Hematopoietic multipotent progenitor cell treated with erythropoietin and hydrocortisone succinate and interleukin-3 and kit ligand, for 17 days (in vitro differentiated cells): ENCODE data around the gene FUT6.
"Not testable (repeated sequence)": the region's sequence is repeated elsewhere in the genome, so short reads cannot be mapped to it uniquely, and the experiment has no call there.

Source experiments
- DNase-seq: peaks from one replicate; pipeline ENCODE4 v3.0.0-alpha.2; 2015; ENCODE audit warnings: low spot score

The FUT6 gene

DNA sequence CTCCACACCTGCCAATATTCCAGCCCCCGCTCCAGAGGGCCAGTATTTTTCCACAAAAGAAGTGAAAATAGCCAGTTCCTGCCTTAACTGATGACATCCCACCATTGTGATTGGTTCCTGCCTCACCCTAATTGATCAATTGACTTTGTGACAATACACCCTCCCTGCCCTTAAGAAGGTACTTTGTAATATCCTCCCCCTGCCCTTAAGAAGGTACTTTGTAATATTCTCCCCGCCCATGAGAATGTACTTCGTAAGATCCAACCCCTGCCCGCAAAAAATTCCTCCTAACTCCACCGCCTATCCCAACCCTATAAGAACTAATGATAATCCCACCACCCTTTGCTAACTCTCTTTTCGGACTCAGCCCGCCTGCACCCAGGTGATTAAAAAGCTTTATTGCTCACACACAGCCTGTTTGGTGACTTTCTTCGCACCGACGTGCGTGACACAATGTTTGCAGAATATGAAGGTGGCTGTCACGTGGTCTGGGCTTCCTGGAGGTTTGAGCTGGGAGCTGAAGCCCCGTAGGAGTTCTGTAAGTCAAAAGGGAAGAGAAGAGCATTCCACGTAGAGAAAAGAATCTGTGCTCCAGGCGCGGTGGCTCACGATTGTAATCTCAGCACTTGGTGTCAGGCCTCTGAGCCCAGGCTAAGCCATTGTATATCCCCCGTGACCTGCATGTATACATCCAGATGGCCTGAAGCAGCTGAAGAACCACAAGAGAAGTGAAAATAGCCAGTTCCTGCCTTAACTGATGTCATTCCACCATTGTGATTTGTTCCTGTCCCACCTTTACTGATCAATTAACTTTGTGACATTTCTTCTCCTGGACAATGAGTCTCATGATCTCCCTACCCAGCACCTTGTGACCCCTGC lies 17.9 kb upstream of the FUT6 start:
- DNase-seq = no peak

DNA sequence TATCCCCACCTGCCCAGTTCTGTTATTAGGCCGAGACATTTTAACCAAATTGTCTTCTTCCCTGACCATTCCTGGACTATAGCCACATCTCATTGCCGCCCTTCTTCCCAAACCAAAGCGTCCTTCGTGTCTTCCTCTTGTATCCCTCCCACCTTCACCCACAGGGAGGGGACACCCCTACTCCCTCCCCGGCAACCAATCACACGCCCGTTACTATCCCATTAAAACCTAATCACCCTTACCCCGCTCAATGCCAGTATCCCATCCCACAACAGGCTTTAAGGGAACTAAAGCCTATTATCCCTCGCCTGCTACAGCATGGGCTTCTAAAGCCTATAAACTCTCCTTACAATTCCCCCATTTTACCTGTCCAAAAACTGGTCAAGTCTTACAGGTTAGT lies 15.6 kb upstream of the FUT6 start:
- DNase-seq = not testable (repeated sequence)

DNA sequence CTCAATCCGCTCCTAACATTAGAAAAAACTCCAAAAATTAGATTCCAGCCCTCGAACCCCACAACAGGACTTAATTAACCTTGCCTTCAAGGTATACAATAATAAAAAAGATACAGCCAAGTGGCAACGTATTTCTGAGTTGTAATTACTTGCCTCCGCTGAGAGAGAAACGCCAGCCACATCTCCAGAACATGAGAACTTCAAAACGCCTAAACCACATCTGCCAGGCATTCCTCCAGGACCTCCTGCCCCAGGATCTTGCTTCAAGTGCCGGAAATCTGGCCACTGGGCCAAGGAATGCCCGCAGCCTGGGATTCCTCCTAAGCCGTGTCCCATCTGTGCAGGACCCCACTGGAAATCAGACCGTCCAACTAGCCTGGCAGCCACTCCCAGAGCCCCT lies 14.6 kb upstream of the FUT6 start:
- not testable (repeated sequence) for DNase-seq

DNA sequence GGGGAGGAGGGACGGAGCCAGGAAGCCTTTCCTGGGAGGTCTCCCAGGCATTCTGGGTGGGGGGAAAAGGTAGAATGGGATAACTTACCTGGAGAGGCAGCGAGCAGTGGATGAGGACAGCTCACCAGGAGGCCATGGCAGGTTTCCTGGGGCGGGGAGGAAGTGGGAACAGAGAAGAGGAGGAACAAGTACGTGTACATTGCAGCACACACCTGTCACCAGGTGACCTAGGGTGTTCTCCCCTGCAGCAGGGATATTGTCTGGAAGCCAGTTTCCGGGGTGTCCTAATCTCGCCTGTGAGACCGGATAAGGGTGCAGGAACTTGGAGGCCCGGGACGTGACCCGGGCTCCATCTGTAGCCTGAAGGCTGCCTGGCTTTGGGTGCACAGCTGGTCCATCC lies 11.8 kb upstream of the FUT6 start, which contains the start of gene FUT3:
Gene FUT3, minus strand, starts transcription at position 148 of the 400 bp plus-strand sequence.
- DNase-seq = no peak

DNA sequence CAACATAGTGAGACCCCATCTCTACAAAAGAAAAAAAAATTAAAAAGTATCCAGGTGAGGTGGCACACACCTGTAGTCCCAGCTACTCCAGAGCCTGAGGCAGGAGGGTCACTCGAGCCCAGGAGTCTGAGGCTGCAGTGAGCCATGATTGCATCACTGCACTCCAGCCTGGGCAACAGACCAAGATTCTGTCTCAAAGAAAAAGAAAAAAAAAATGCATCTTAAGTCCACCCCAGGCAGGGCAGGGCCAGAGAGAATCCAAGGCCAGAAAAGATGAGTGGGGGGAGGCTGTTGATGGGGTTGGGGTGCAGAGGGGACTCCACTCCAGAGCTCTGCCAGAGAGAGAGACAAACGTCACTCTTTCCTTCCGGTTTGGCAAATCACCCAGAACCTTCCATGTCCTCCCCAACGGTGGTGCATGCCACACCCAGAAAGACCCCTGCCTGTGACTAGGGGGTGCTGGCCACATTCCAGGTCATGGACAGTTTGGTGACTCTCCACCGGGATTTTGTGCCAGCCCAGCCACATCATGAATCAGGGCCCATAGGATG lies 11.3 kb upstream of the FUT6 start:
- no peak for DNase-seq

DNA sequence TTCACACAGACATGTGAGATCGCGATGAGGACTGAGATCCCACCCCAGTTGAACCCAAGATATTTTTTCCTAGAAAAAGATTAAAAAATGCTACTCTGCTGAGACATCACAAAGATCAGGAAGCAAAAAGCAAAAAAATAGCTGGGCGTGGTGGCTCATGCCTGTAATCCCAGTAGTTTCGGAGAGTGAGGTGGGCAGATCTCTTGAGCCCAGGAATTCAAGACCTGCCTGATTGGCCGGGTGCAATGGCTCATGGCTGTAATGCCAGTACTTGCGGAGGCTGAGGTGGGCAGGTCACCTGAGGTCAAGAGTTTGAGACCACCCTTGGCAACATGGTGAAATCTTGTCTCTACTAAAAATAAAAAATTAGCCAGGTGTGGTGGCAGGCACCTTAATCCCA lies 10.7 kb upstream of the FUT6 start:
- no peak for DNase-seq

DNA sequence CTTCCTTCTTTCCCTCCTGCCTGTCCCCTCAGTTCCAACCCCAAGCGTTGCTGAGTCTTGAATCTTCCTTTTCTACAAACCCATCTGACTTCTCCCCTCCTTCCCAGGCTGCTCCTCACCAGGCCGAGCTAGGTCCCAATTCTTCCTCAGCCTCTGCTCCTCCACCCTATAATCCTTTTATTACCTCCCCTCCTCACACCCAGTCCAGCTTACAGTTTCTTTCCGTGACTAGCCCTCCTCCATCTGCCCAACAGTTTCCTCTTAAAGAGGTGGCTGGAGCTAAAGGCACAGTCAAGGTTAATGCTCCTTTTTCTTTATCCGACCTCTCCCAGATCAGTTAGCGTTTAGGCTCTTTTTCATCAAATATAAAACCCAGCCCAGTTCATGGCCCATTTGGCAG lies 9.1 kb upstream of the FUT6 start:
- not testable (repeated sequence) for DNase-seq

DNA sequence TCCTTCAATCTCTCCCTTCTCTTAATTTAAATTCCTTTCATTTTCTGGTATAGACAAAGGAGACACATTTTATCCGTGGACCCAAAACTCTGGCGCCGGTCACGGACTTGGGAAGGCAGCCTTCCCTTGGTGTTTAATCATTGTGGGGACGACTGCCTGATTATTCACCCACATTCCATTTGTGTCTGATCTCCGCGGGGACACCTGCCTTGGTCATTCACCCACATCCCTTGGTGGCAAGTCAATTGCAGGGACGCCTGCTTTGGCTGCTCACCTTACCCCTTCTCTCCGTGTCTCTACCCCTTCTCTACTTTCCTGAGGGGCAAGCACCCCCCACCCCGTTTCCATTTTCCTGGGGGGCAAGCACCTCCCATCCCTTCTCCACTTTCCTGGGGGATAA lies 8.3 kb upstream of the FUT6 start:
- not testable (repeated sequence) for DNase-seq

DNA sequence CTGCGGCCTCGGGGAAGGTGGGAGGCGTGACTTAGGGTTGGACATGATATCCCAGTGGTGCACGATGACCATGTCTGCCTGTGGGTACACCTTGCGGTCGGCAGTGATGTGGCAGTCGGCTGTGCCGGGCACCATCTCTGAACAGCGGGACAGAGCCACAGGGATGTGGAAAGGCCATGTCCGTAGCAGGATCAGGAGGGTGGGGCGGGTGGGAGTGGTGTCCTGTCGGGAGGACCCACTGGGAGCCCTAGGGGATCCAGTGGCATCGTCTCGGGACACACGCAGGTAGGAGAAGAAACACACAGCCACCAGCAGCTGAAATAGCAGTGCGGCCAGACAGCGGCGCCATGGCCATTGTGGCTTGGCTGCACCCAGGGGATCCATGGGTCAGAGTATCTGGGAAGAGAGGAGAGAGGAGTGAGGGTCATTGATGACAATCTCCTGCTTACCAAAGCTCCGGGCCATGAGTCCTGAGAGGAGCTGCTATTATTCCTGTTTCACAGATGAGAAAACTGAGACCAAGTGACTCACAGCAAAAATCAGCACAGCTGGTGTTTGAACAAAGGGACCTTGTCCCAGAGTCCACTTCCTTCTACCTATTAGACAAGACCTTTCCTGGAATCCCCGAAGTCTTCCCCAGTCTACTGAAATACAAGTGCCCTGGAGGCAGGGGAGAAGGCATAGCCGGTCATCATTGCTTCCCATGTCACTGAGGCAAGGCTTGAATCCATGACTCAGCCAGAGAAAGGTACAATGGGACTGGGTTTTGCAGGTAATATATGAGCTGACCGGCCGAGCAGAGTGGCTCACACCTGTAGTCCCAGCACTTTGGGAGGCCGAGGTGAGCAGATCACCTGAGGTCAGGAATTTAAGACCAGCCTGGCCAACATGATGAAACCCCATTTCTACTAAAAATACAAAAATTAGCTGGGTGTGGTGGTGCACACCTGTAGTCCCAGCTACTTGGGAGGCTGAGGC lies 5.2 kb upstream of the FUT6 start:
- no peak for DNase-seq

DNA sequence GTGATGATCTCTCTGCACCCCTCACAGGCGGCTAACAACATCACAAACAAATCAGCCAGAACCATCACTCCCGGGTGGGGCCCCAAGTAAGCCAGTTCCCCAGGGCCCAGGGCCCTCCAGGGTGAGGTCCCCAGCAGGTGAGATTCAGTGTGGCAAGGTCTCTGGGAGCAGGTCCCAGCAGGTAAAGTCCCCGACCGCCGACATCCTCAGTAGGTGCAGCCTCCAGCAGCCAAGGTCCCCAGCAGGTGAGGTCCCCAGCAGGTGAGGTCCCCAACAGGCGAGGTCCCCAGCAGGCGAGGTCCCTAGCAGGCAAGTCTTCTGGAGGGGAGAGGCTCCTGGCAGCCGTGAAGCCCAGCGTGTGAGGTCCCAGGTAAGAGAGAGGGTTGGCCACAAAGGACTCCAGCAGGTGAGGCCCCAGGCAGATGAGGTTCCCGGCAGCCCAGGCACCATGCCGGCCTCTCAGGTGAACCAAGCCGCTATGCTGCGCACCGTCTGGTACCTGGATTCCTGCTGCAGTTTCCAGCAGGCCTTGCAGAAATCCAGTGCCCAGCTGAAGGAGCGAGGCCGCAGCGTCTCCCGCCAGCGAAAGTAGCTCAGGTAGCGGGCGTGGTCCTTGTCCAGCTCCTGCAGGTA lies 3.9 kb upstream of the FUT6 start:
- DNase-seq = no peak

DNA sequence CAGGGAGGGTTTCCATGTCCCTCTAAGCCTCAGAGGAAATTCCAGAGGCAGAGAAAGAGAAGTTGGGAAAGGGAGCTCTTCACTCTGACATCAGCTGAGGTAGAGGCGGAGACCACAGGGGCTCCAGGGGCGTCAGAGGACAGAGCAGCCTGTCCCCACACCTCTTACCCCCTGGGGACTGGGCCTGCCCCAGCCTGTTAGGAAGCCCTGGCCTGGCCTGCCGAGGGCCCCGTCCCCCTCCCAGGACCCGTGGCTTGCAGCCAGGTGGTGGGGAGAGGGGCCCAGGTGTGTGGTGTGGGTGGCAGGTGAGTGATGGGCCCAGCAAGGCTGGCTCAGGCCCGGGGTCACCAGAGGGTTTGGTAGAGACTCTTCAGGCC lies 2.2 kb upstream of the FUT6 start:
- DNase-seq = not testable (repeated sequence)

DNA sequence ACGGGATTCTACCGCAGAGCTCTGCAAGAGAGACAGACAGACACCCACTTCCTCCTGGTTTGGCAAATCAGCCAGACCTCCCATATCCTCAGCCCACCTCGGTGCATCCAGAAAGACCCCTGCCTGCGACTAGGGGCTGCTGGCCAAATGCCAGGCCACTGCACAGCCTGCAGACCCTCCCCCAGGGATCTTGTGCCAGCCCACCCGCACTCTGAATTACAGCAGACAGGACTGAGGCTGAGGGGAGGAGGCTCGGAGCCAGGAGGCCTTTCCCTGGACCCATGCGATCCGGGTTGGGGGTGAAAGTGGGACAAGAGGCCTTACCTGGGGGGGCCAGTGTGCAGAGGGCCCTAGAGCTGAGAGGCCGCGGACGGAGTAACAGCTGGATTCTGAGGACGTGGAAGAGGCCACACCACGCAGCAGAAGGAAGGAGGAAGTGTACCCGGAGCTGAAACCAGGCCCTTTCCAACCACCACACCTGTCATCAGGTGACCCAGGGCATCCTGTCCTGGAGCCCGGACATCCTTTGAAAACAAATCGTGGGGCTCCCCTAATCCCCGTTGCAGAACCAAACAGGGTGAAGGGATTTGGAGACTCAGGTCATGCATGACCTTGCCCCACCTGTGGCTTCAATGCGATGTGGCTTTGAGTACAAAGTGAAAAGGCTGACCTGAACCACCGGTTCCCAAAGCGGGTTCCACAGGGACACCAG lies 993 bp downstream of the FUT6 start:
- no peak for DNase-seq

DNA sequence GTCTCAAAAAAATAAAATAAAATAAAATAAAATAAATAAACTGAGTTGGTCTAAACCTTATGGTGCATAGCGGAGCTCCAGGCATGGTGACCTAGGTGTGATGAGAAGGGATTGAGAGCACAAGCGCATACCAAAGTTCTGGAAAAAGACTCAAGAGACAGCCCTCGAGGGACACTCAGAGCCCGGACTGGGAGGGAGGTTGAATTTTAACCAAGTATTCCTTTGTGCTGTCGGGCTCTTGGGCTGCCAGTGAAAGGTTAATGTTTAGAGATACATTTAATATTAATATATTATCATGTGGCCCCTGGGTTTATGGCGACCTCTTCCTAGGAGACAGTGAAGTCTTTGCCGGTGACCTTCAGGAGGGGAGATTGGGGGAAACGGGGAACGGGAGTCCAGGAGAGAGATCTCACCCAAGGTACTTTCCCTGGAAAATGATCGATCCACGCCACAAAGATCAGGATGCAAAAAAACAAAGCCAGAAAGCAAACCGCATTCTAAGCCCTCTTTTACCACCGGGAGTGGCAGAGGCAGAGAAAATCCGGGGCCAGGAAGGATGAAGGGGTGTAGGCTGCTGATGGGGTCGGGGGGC lies 1.6 kb downstream of the FUT6 start:
- DNase-seq = no peak

DNA sequence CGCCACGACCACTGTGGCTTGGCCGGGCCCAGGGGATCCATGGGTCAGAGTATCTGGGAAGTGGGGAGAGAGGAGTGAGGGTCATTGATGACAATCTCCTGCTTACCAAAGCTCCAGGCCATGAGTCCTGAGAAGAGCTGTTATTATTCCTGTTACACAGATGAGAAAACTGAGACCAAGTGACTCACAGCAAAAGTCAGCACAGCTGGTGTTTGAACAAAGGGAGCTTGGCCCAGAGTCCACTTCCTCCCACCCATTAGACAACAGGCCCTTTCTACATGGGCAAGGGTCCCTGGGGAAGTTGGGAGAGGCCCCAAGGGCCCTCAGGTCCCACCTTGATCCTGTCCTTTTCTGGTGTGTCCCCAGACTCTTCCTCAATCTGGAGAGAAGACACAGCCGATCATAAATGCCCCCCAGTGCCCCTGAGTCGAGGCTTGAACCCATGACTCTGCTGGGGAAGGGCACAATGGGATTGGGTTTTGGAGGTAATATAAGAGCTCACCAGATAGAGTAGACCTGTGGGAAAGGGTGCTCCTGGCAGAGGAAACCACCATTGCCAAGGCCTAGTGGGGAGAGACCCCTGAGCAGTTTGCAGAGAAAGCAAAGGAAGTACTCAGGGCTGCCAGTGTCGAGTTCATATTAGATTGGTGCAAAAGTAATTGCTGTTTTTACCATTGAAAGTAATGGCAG lies 6.8 kb downstream of the FUT6 start:
- no peak for DNase-seq

DNA sequence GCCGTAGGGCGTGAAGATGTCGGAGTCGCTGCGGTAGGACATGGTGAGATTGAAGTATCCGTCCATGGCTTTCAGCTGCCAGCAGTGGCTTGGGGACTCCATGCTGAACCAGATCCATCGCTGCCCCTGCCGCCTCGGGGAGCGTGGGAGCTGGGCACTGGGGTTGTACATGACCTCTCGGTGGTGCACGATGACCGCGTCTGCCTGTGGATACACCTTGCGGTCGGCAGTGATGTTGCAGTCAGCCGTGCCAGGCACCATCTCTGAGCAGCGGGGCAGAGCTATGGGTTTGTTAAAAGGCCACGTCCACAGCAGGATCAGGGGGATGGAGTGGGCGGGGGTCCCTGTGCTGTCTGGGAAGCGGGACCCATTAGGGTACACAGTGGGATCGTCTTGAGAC lies 7.4 kb downstream of the FUT6 start:
- DNase-seq = no peak

DNA sequence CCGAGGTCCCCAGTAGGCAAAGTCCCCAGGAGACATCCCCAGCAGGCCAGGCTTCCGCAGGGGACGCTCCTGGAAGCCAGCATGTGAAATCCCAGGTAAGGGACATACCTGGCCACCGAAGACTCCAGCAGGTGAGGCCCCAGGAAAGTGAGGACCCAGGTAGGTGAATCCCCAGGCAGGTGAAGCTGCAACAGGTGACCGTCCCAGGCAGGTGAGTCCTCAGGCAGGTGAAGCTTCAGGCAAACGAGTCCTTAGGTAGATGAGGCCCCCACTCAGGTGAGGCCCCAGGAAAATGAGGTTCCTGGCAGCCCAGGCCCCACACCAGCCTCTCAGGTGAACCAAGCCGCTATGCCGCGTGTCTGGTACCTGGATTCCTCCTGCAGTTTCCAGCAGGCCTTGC lies 8.3 kb downstream of the FUT6 start:
- no peak for DNase-seq

DNA sequence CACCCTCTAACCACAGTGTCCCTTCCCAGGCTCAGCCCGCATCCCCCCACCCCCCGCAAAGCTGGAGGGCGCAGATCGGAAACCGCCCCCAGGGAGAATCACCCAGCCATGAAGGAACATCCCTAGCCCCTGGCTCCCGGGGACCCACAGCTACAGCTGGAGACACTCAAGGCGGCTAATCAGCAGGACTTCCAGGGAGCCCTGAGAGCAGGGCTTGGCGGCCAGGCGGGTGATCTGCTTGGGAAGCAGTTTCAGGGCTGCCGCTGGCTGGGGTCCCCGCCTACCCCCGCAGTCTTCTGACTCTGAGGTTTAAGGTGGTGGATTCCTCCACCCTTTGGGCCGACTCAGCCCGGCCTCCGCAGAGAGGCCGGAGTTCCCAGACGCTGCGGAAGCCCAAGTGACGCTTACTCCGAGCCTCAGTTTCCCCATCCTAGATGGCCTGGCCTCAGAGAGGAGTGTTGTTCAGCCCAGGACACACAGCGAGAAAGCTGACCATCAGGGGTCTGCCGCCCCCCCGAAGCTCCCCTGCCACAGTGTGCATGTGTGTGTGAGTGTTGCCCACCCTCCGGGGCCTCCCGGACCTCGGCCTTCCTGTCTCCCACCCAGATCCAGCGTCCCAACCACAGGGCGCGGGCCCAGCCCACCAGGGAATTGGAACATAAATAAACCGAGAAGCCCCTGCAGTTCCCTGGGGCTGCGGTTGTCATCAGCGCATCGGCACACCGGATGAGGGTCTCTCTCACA lies 9.8 kb downstream of the FUT6 start:
- DNase-seq = no peak

DNA sequence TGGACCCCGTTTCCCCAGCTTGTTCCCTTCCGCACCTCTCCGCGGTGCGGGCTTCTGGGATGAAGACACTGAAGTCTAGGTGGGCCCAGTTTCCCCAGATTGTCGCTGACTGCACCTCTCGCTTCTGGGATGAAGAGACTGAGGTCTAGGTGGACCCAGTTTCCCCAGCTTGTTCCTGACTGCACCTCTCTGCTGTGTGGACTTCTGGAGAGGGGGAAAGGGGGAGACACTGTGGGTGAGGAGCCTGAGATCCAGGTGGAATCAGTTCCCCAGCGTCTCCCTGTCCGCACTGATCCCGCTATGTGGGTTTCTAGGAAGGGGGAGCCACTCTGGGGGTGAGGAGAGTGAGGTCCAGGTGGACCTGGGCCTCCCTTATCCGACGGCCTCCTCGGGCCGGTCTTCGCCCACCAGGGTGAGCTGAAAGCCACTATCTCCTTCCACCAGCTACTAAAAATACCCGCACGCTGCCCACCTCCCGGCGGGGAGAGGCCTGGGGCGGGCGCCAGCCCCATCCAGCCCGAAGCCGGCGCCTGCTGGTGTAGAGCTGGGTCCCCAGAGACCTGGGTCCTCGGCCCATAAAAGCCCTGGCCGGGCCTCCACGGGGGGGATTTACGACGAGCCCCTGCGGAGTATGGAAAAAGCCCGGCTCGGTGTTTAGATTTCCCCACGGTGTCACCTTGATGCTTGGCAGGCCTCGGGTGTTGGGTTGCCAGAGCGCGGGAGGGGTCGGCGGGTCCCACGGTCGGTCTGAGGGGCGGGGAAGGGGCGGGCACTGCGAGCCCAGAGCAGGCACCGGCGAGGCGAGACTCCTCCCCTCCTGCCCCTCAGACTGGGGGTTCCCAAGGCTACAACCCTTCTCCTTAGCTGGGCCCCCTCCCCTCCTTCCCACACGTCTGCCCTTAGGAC lies 10.6 kb downstream of the FUT6 start:
- DNase-seq = no peak
